ENCODE results near the gene ADARB2. TPM values are rescaled to one million over a fixed set of nuclear protein-coding genes. Genes with fewer than 3 reads are reported as not detected.

Gene ADARB2
- total RNA-seq, 4 donors from 2014 or later: 0.80 to 4.9 (median 2.3) TPM

GRCh38 chr10:1137499-1138163, 599.7 kb downstream of the ADARB2 start:
- H3K4me1 ChIP-seq: peaks cover 0 to 8% (median 2%) of the 10 kb centered on the region in 4 donors
- intact Hi-C loops (cut with DNase I; ENCODE audit: low total_unique reads) (no loop called here), in situ Hi-C loops (cut with MboI; ENCODE audit: low pct_ligation_motif_present in 1 of 4, low pct_unique_long_range_greater_than_20kb in 1 of 4, low sequenced_read_pairs in 3 of 4) (no loop called here)
- no peak overlapping the region for H3K27ac ChIP-seq
- no peak for DNase-seq
- 93% methylated on average over 10 of the region's 10 CpGs; no CpG with 5 or more reads in 1 of the 2 donors for WGBS, 2 donors (ENCODE audit: low coverage in 1 of 2)
- TF ChIP-seq POLR2A (IDR thresholded peaks at IDR 0.05) (no peak), POLR2AphosphoS5 (IDR thresholded peaks at IDR 0.05) (no peak), CTCF (IDR thresholded peaks at IDR 0.05) (no peak), EP300 (IDR thresholded peaks at IDR 0.05; ENCODE audit: low read depth) (no peak)
- H3K9me3 ChIP-seq: peaks cover 0 to 5% of the 10 kb centered on the region in 2 donors
- H3K36me3 ChIP-seq: no peaks in the 10 kb centered on the region
- no peak overlapping the region for H3K4me3 ChIP-seq
- H3K27me3 ChIP-seq: no peaks in the 10 kb centered on the region

GRCh38 chr10:1136268-1136667, 601.1 kb downstream of the ADARB2 start:
- TF ChIP-seq POLR2A (IDR thresholded peaks at IDR 0.05) (no peak), CTCF (IDR thresholded peaks at IDR 0.05) (no peak), POLR2AphosphoS5 (IDR thresholded peaks at IDR 0.05) (no peak), EP300 (IDR thresholded peaks at IDR 0.05; ENCODE audit: low read depth) (no peak)
- H3K27ac ChIP-seq: no peak overlapping the region
- peaks cover 0 to 5% of the 10 kb centered on the region in 2 donors for H3K9me3 ChIP-seq
- in situ Hi-C loops (cut with MboI; ENCODE audit: low pct_ligation_motif_present in 1 of 4, low pct_unique_long_range_greater_than_20kb in 1 of 4, low sequenced_read_pairs in 3 of 4) (no loop called here), intact Hi-C loops (cut with DNase I; ENCODE audit: low total_unique reads) (no loop called here)
- DNase-seq: no peak
- H3K27me3 ChIP-seq: no peaks in the 10 kb centered on the region
- H3K36me3 ChIP-seq: peaks cover 0 to 2% (median under 1%) of the 10 kb centered on the region in 4 donors
- no peak overlapping the region for H3K4me3 ChIP-seq
- H3K4me1 ChIP-seq: peaks cover 0 to 8% (median 2%) of the 10 kb centered on the region in 4 donors

- H3K27me3 ChIP-seq: no peaks in the 10 kb centered on the region
- H3K27ac ChIP-seq: no peak overlapping the region
- in situ Hi-C loops (cut with MboI; ENCODE audit: low pct_ligation_motif_present in 1 of 4, low pct_unique_long_range_greater_than_20kb in 1 of 4, low sequenced_read_pairs in 3 of 4) (no loop called here), intact Hi-C loops (cut with DNase I; ENCODE audit: low total_unique reads) (no loop called here)
- peaks cover 0 to 8% (median 2%) of the 10 kb centered on the region in 4 donors for H3K4me1 ChIP-seq
- H3K36me3 ChIP-seq: peaks cover 0 to 23% (median 9%) of the 10 kb centered on the region in 4 donors
- 81% methylated on average over 2 of the region's 2 CpGs; no CpG with 5 or more reads in 1 of the 2 donors for WGBS, 2 donors (ENCODE audit: low coverage in 1 of 2)
- H3K4me3 ChIP-seq: no peak overlapping the region
- H3K9me3 ChIP-seq: peaks cover 0 to 5% of the 10 kb centered on the region in 2 donors
- DNase-seq: no peak
- no peak for TF ChIP-seq EP300 (IDR thresholded peaks at IDR 0.05; ENCODE audit: low read depth)
- TF ChIP-seq POLR2A (IDR thresholded peaks at IDR 0.05): no peak
- TF ChIP-seq POLR2AphosphoS5 (IDR thresholded peaks at IDR 0.05): no peak
- TF ChIP-seq CTCF (IDR thresholded peaks at IDR 0.05): no peak
Observed at GRCh38 chr10:1134156-1134555, 603.2 kb downstream of the ADARB2 start.

- no peak for TF ChIP-seq POLR2AphosphoS5 (IDR thresholded peaks at IDR 0.05)
- no peak for TF ChIP-seq EP300 (IDR thresholded peaks at IDR 0.05; ENCODE audit: low read depth)
- TF ChIP-seq POLR2A (IDR thresholded peaks at IDR 0.05): no peak
- no peak for TF ChIP-seq CTCF (IDR thresholded peaks at IDR 0.05)
- H3K36me3 ChIP-seq: peaks cover 0 to 24% (median 9%) of the 10 kb centered on the region in 4 donors
- H3K9me3 ChIP-seq: no peaks in the 10 kb centered on the region
- no peaks in the 10 kb centered on the region for H3K27me3 ChIP-seq
- peaks cover 0 to 8% (median 2%) of the 10 kb centered on the region in 4 donors for H3K4me1 ChIP-seq
- in situ Hi-C loops (cut with MboI; ENCODE audit: low pct_ligation_motif_present in 1 of 4, low pct_unique_long_range_greater_than_20kb in 1 of 4, low sequenced_read_pairs in 3 of 4): no loop called here
- H3K27ac ChIP-seq: no peak overlapping the region
- intact Hi-C loops (cut with DNase I; ENCODE audit: low total_unique reads): no loop called here
- H3K4me3 ChIP-seq: no peak overlapping the region
- DNase-seq: no peak
- 96 to 97% methylated on average over 3 of the region's 3 CpGs for WGBS, 2 donors (ENCODE audit: low coverage in 1 of 2)
Observed at GRCh38 chr10:1133495-1134045, 603.8 kb downstream of the ADARB2 start.
